ENCODE data around the gene CALM3. TPM values are rescaled to one million over a fixed set of nuclear protein-coding genes. Genes with fewer than 3 reads are reported as not detected.

Gene CALM3
- total RNA-seq, 1 experiment from 2014 or later: 484 TPM

DNA sequence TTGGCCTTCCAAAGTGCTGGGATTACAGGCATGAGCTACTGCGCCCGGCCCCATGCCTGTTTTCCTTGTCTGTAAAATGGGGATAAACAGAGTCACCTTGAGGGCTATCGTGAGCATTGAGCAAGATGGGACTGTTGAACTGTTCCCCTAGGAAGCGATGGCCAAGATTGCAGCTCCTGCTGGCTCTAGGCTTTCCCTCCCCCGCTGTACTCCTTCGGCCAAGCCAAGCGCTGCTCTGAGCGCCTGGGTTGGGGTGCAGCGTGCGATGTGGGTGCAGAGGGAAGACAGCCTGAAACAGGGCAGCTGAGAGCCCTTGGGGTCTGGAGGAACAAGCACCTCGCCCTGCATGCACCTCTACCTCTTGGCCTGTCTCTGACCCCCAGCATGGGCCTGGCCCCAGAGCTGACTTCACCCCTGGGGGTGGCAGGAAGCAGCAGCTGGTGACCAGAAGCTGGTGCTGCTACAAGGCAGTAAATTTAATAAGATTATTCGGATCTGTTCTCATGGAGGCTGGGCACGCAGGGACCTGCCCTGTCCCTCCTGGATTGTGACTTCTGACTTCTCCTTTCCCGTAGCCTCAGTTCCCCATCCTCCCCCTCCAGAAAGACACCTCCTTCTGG lies 29.6 kb downstream of the CALM3 start:
- Histone ChIP-seq H3K27me3 (replicated peaks; ENCODE audit: control insufficient read depth, insufficient read depth, low read length) (no peaks in the 10 kb centered on the region; the same call in 1 of the 2 replicates), H3K9me3 (no peaks in the 10 kb centered on the region), H3K36me3 (ENCODE audit: control insufficient read depth, insufficient read depth, low read length) (no peaks in the 10 kb centered on the region), H3K4me3 (ENCODE audit: low read depth, low read length) (no peak overlapping the region), H3K4me1 (peaks cover 9% of the 10 kb centered on the region)
- Mint-ChIP-seq H3K4me3 (ENCODE audit: unreplicated experiment) (no peak overlapping the region), H3K36me3 (ENCODE audit: insufficient read depth, unreplicated experiment) (no peaks in the 10 kb centered on the region), H3K27ac (ENCODE audit: unreplicated experiment) (no peak overlapping the region), H3K9me3 (ENCODE audit: unreplicated experiment) (no peaks in the 10 kb centered on the region), H3K4me1 (ENCODE audit: low read depth, unreplicated experiment) (peaks cover 8% of the 10 kb centered on the region), H3K27me3 (ENCODE audit: insufficient read depth, unreplicated experiment) (peaks cover 10% of the 10 kb centered on the region)
- no peak for DNase-seq
- TF ChIP-seq, protein P1, sequence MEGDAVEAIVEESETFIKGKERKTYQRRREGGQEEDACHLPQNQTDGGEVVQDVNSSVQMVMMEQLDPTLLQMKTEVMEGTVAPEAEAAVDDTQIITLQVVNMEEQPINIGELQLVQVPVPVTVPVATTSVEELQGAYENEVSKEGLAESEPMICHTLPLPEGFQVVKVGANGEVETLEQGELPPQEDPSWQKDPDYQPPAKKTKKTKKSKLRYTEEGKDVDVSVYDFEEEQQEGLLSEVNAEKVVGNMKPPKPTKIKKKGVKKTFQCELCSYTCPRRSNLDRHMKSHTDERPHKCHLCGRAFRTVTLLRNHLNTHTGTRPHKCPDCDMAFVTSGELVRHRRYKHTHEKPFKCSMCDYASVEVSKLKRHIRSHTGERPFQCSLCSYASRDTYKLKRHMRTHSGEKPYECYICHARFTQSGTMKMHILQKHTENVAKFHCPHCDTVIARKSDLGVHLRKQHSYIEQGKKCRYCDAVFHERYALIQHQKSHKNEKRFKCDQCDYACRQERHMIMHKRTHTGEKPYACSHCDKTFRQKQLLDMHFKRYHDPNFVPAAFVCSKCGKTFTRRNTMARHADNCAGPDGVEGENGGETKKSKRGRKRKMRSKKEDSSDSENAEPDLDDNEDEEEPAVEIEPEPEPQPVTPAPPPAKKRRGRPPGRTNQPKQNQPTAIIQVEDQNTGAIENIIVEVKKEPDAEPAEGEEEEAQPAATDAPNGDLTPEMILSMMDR (IDR thresholded peaks at IDR 0.05; ENCODE audit: insufficient read depth in 1 of 2, low read depth in 1 of 2, low read length in 1 of 2, severe bottlenecking in 1 of 2, unreplicated experiment in 1 of 2): no peak
- intact Hi-C loops (cut with micrococcal nuclease; ENCODE audit: unreplicated experiment): no loop called here
- BruUV-seq (replicated peaks): no TSS peak
- ChIA-PET CTCF (interaction anchor here (1.3 to 2.0 kb wide), 4 partner anchors 14 to 32 kb away, joined by 4 to 10 read pairs (median 8); partner anchors contain the start of gene DACT3), POLR2A (no interaction called here)

DNA sequence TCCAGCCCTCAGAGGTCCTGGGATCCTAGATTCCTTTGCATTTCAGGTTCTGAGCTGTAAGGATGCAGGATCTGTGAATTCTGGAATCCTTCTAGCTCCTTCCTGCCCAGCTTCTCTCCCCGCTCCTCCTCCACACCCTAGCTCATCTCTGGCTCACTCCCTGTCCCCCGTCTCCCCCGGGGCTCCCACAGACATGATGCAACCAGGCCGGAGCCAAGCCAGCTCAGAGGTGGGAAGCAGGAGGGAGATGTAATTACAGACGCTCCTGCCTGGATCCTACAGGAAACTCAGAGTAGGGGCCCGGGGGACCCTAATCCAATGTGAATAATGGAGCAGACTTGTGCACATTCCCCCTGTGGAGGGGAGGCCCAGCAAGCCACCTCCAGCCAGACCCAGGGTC lies 30.4 kb downstream of the CALM3 start:
- intact Hi-C loops (cut with micrococcal nuclease; ENCODE audit: unreplicated experiment): no loop called here

DNA sequence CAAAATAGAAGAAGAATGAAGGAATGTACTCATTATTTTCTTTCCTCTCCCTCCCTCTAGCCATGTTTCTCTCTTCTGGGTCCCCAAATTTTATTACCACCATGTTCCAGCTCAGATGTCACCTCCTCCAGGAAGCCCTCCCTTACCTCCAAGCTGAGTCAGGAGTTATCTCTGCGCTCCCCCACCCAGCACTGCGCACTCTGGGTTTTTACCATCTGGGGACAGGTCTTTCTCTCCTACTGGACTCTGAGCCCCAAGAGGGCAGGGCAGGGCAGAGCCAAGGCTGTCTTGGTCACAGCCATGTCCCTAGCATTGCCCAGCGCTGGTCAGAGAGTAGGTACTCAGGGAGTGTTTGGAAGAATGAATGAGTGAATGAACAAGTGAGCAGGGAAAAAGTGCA lies 32.0 kb downstream of the CALM3 start:
- CTCF ChIA-PET: interaction anchor here (0.6 to 1.9 kb wide), 7 partner anchors 16 to 216 kb away, joined by 3 to 11 read pairs (median 3); partner anchors contain the start of genes CALM3 and DACT3
- Histone ChIP-seq H3K9me3 (no peaks in the 10 kb centered on the region), H3K4me3 (ENCODE audit: low read depth, low read length) (no peak overlapping the region), H3K36me3 (ENCODE audit: control insufficient read depth, insufficient read depth, low read length) (no peaks in the 10 kb centered on the region), H3K4me1 (peaks cover 9% of the 10 kb centered on the region), H3K27me3 (replicated peaks; ENCODE audit: control insufficient read depth, insufficient read depth, low read length) (no peaks in the 10 kb centered on the region; the same call in 1 of the 2 replicates)
- intact Hi-C loops (cut with micrococcal nuclease; ENCODE audit: unreplicated experiment): no loop called here
- H3K27me3 Mint-ChIP-seq (ENCODE audit: insufficient read depth, unreplicated experiment): peaks cover 12% of the 10 kb centered on the region
- peaks cover 8% of the 10 kb centered on the region for H3K4me1 Mint-ChIP-seq (ENCODE audit: low read depth, unreplicated experiment)
- POLR2A ChIA-PET: interaction anchor here (0.5 to 1.3 kb wide), 2 partner anchors 16 to 493 kb away, joined by 3 to 5 read pairs; no protein-coding TSS in a partner anchor
- H3K4me3 Mint-ChIP-seq (ENCODE audit: unreplicated experiment): peak overlapping the region; percentile 66
- H3K27ac Mint-ChIP-seq (ENCODE audit: unreplicated experiment): peak overlapping the region; percentile 49
- no peaks in the 10 kb centered on the region for H3K9me3 Mint-ChIP-seq (ENCODE audit: unreplicated experiment)
- TF ChIP-seq, protein P1 (IDR thresholded peaks at IDR 0.05; ENCODE audit: insufficient read depth in 1 of 2, low read depth in 1 of 2, low read length in 1 of 2, severe bottlenecking in 1 of 2, unreplicated experiment in 1 of 2): no peak
- no peaks in the 10 kb centered on the region for H3K36me3 Mint-ChIP-seq (ENCODE audit: insufficient read depth, unreplicated experiment)
- no peak for DNase-seq
- no TSS peak for BruUV-seq (replicated peaks)

More for the DNA sequence above, 30.4 kb downstream of the CALM3 start:
- CTCF ChIA-PET: interaction anchor here (1.3 to 2.0 kb wide), 4 partner anchors 14 to 32 kb away, joined by 4 to 10 read pairs (median 8); partner anchors contain the start of gene DACT3
- Mint-ChIP-seq H3K36me3 (ENCODE audit: insufficient read depth, unreplicated experiment) (no peaks in the 10 kb centered on the region), H3K27me3 (ENCODE audit: insufficient read depth, unreplicated experiment) (peaks cover 12% of the 10 kb centered on the region), H3K27ac (ENCODE audit: unreplicated experiment) (no peak overlapping the region), H3K4me1 (ENCODE audit: low read depth, unreplicated experiment) (peaks cover 8% of the 10 kb centered on the region), H3K4me3 (ENCODE audit: unreplicated experiment) (no peak overlapping the region), H3K9me3 (ENCODE audit: unreplicated experiment) (no peaks in the 10 kb centered on the region)
- no peaks in the 10 kb centered on the region for H3K9me3 ChIP-seq
- POLR2A ChIA-PET: no interaction called here
- BruUV-seq (replicated peaks): no TSS peak
- no peaks in the 10 kb centered on the region for H3K36me3 ChIP-seq (ENCODE audit: control insufficient read depth, insufficient read depth, low read length)
- no peaks in the 10 kb centered on the region; the same call in 1 of the 2 replicates for H3K27me3 ChIP-seq (replicated peaks; ENCODE audit: control insufficient read depth, insufficient read depth, low read length)
- TF ChIP-seq, protein P1 (IDR thresholded peaks at IDR 0.05; ENCODE audit: insufficient read depth in 1 of 2, low read depth in 1 of 2, low read length in 1 of 2, severe bottlenecking in 1 of 2, unreplicated experiment in 1 of 2): no peak
- peaks cover 9% of the 10 kb centered on the region for H3K4me1 ChIP-seq
- DNase-seq: no peak
- H3K4me3 ChIP-seq (ENCODE audit: low read depth, low read length): no peak overlapping the region

All from Caco-2 (cell line).